H1 (cell line): Measurements from ENCODE around the gene TPSAB1. TPM values are rescaled to one million over a fixed set of nuclear protein-coding genes. Genes with fewer than 3 reads are reported as not detected.

Experiments used
- POU5F1 ChIP-seq: IDR thresholded peaks from 2 replicates; pipeline ENCODE4 v1.6.1; 2011; ENCODE audit warnings: low read depth, mild to moderate bottlenecking, low read length, moderate library complexity
- TCF12 ChIP-seq: IDR thresholded peaks from 2 replicates; pipeline ENCODE4 v1.6.1; 2011; ENCODE audit warnings: low read depth, mild to moderate bottlenecking, low read length
- polyA plus RNA-seq, 7 experiments: library from polyadenylated mRNA; depleted of rRNA in 3 of 7; stranded (reverse) in 5 of 7; unstranded in 2 of 7; fragments of >200 nt in 5 of 7; fragments of 200-250 nt in 2 of 7; gene quantifications; 1 replicate in 5 of 7; 2 replicates in 1 of 7; 4 replicates in 1 of 7; pipeline versions ENCODE4 v1.2.1 to v1.2.3, GENCODE V29; 2011 to 2013; ENCODE audit warnings: missing spikeins in 2 of 7, mixed read lengths in 2 of 7
- total RNA-seq: library from RNA; stranded (reverse); fragmentation: NEBNext Ultra II Directional; extraction: Animal tissue kit (Norgen Biotek cat#: 25700); gene quantifications from 2 replicates; pipeline ENCODE4 v1.2.1, GENCODE V29; 2021

The TPSAB1 gene
- total and polyA plus RNA-seq, 2 of the 8 experiments (the other 6 are each of a cell fraction or from before 2014, with no cell fraction given) = 0.09 TPM; not detected in 1

- TF ChIP-seq TCF12 (no peak), POU5F1 (no peak)
- TF ChIP-seq, all 59 proteins: peak for 0
These were observed 19.7 kb downstream of the TPSAB1 start (continued) for GRCh38 chr16:1260101-1260680.
